NCI-H524 treated with DMSO at 0.1 percent for 48 hours (cell line): ENCODE data around the gene SAMD4B.

Source experiments
- DNase-seq: peaks from one replicate; lab custom pipeline; 2025; lab: John Stamatoyannopoulos, UW

Gene SAMD4B

DNA sequence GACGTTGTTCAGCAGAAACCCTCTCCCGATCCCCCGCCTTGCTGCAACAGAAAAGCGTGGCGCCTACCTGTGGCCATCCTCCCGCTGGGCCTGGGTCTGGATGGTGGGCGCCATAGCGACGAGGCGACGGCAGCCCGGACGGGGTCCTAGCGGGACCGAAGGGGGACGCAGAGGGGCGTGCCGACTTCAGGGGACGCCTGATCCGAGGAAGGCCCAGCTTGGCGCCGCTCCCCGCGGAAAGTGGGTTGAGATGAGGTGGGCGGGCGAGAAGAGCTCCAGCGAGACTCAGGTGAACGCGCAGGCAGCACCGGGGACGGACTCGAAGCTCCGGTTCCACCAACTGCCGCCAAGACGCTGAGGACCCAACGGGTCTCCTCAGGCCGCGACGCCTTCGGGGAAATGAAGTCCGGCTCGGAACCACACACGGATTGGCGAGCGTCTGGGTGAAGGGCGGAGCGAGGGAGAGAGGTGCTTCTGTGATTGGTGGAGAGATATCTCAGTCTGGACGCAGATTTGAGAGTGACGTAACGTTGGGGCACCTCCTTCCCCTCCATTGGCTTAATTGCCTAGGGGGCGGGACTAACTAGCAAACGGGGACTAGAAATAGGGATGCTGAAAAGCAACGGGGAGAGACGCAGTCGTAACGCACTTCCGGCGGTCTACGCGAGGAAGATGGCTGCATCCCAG, 48.7 kb downstream of the SAMD4B start, which contains the start of the genes MED29 and PAF1:
Gene MED29, plus strand, starts transcription at position 628 of the 687 bp plus-strand sequence. Its CDS starts 45 bp downstream, at position 673.
Gene PAF1, minus strand, starts transcription at position 356 of the 687 bp plus-strand sequence. Its CDS starts 242 bp downstream, at position 114.
- peak; percentile 100 for DNase-seq

DNA sequence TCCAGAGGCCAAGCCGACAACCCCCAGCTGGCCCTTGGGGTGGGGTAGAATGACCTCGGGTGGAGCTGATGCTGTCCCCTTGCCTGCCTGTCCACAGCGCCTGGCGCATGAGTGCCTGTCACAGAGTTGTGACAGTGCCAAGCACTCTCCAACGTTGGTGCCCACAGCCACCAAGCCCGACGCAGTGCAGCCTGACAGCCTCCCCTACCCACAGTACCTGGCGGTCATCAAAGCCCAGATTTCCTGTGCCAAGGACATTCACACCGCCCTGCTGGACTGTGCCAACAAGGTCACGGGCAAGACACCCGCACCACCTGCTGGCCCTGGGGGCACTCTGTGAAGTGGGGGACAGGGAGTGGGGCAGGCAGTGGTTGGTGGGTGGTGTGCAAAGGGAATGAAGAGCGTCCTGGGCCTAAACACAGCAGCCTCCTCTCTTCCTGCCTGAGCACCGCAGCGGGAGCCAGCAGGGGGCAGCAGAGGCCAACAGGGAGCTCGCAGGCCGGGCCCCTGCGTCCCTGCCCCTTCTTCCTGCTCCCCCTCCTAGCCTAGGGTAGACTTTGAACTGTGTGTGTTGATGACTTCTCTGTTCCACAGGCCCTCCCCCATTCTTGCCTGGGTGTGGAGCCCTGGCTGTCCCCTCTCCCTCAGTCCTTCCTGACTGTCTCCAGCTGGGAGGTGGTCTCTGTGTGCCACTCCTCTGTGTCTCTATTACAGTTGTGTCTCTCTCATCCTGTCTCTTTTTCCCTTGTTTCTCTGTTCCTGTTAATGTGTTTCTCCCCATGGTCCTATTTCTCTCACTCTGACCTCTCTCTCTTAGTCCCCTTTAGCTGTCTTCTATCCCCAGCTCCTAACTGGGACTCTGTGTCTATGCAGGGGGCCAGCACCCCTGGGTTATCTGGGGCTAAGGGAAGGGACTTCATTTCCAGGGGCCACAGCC, 55.4 kb downstream of the SAMD4B start:
- no peak for DNase-seq

DNA sequence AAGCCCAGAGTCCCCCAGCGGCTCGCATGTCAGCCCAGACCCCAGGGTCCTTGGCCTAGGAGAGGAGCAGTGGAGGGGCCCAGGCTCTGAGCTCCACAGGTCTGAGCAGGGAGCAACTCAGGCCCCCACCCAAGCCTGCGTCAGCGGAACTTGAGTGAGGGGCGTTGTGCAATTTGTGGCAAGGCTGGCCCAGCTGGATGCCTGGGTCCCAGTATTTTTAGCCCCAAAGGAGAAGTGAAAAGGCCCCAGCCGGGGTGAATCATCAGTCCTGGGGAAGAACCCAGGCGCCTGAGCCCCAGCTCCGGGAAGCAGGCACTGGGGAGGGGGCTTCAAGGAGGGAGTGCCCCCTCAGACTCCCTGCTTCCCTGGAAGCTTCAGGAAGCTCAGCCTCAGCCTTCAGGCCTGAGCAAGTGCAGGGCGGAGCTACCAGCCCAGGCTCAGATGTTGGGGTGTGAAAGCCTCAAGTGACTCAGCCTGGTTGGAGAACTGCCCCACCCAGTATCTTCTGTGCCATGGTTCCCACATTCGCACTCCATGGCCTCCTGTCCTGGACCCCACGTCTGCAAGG, 56.2 kb downstream of the SAMD4B start:
- DNase-seq: no peak

DNA sequence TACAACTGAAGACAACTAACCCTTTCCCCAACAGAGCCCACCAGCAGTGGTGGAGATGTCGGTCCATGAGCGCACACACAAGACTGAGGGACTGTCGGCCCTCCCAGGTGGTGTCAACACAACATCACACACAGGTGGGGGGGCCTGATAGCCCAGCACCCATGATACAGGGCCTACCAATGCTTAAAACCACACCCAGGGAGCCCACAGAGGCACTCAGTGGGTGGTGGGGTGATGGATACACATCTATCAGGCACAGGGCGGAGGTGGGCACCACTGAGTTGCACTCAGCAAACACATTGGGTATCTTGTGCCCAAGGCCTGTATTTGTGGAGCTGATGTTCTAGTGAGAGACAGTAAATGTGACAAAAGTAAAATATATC, 57.4 kb downstream of the SAMD4B start:
- no peak for DNase-seq

DNA sequence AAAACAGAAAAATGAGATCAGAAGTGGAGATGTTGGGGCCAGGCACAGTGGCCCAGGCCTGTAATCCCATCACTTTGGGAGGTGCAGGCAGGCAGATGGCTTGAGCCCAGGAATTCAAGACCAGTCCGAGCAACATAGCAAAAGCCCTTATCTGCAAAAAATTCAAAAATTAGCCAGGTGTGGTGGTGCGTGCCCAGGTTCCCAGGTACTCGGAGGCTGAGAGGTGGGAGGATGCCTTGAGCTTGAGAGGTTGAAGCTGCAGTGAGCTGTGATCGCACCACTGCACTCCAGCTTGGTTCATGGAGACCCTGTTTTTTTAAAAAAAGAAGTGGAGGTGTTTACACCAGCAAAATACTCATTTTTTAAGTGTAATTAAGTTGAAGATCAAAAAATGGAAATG, 57.8 kb downstream of the SAMD4B start:
- DNase-seq: no peak

DNA sequence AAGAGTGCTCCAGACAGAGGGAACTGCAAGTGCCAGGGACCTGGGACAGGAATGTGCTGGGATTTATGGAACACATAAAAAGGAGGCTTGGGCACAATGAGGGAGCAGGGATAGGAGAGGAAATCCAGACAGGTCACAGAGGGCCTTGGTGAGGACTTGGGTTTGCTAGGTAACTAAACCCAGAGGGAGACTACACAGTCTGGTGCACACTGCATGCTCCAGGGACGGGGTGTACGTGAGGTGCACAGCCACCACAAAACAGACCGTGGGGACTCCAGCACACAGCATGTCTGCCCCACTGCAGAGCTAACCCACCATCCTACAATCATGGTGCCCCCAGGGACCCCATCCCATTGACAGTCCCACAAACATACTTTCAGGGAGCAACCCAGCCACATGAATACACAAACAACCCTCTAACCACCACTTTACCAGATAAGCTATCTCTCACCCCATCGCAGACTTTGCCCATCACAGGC, 58.9 kb downstream of the SAMD4B start:
- DNase-seq: no peak

DNA sequence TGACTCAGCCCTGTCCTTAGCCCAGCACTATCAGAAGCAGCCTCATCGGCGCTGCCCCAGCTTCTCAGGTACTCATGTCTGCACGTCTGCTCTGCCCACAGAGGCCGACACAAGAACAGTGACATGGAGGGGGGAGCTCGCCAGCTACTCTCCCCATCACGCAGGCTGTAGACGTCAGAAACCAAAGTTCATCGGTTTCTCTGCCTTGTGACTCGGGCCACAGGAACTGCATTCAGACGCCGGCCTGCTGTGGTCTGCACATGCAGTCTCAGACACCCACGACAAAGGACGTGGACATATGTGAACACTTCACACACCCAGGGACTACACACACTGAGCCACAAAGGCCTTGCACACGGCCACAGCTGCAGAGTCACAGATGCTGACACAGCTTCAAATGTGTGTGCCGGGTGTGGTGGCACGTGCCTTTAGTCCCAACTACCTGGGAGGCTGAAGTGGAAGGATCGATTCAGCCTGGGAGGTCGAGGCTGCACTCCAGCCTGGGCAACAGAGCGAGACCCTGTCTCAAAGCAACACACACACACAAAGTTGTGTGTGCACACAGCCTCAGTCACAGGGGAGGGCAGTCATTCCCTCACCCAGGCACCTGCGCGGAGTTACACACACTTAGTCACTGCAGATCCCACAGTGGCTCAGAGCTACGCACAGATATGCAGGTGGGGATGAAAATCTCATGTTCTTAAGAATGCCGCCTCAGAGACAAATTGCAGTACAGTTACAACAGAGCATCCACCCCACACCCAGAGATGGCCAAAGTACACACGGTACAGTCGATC, 59.5 kb downstream of the SAMD4B start:
- no peak for DNase-seq

DNA sequence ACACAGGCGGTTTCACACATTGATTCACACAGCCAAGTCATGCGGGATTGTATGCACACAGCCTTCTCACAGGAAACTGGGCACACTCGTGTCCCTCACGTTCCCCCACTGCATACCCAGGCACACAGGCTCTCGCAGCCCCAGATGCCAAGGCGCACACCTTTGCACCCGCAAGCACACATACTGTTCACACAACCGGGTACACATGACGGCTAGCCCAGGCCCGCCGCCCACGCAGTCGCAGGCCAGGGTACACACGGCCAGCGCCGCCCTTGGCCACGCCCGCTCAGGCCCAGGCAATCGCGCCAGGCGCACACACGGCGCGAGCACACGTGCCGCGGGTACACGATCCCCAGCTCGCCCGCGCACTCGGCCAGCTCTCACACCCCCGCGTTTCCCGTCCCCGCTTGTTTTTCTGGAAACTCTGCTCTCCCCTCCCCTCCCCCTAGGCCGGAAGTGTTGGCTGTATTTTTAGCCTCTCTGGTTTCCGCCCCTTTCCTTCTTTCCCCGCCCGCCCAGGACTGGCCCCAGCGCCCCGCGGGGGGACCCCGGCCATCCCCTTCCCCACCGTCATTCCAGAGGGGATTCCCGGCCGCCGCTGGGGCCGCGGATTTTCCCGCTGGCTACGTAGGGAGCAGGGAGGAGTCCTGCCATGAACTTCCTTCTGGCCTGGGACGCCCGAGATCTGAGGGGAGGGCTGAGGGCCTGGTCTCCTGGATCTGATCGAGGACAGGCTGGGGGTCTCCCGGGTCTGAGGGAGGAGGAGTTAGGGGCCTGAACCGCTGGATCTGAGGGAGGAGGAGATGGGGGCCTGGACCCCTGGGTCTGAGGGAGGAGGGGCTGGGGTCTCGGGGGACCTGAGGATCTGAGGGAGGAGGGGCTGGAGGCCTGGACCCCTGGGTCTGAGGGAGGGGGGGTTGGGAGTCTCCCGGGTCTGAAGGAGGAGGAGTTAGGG, 60.4 kb downstream of the SAMD4B start:
- no peak for DNase-seq

DNA sequence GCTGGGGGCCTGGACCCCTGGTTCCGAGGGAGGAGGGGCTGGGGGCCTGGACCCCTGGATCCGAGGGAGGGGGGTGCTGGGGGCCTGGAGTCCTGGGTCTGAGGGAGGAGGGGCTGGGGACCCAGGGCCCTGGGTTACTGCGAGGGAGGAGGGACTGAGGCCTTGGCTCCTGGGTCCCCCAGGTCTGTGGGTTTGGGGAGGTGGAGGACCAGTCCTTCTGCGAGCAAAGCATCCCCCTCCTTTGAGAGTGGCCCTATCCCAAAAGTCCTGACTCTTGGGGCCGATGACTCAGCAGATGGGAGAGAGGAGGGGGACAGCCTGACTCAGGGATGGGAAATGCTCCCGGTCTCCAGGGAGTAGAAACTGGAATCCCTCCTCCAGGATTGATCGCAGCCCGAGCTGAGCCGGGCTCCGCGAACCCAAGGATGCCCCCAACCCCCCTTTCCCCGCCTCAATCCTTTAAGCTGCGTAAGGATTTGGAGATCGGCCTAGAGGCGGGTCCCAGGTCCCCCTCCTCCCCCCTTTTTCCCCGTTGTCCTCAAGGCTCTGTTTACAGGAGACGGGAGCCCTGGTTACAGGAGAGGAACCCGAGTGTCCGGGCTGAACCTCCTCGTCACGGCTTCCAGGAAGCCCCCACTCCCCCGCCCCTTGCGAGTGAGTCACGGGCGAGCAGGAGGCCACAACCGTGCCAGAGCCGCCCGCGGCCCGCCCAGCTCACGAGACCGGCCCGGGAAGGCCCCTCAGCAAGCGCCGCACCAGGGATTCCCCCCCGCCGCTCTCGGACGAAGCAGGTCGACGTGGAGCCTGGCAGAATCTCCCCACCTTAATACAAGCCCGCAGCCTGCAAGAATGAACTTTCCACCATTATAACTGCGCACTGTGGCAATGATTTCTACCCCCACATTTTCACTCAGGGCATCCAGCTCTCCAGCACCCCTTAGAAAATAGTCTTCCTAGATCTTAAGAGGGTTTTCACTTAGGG, 61.4 kb downstream of the SAMD4B start:
- DNase-seq: peak; percentile 61

DNA sequence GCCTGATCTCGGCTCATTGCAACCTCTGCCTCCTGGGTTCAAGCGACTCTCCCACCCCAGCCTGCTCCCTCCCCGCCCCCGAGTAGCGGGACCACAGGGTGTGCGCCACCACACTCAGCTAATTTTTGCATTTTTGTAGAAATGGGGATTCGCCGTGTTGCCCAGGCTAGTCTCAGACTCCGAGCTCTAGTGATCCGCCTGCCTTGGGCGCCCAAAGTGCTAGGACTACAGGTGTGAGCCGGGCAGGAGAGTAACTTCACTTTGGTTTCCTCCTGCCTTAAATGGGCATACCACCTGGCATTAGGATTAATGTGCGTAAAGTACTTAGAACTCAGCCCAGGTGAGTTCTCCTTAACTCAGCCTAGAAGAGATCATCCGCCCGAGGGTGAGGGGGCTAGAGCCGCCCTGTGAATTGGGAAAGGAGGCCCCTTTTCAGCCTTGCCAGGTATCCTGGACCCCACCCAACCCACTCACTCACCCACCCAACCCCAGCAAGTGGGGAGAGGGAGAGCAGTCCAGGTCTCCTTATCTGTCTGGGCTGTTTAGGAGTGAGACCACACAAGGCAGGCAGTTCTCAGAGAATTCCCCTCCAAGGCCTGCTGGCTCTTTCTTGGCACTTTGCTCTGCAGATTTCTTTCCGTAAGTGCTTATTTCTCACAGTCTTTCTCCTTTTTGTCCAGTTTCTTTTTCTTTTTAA, 63.2 kb downstream of the SAMD4B start:
- no peak for DNase-seq

DNA sequence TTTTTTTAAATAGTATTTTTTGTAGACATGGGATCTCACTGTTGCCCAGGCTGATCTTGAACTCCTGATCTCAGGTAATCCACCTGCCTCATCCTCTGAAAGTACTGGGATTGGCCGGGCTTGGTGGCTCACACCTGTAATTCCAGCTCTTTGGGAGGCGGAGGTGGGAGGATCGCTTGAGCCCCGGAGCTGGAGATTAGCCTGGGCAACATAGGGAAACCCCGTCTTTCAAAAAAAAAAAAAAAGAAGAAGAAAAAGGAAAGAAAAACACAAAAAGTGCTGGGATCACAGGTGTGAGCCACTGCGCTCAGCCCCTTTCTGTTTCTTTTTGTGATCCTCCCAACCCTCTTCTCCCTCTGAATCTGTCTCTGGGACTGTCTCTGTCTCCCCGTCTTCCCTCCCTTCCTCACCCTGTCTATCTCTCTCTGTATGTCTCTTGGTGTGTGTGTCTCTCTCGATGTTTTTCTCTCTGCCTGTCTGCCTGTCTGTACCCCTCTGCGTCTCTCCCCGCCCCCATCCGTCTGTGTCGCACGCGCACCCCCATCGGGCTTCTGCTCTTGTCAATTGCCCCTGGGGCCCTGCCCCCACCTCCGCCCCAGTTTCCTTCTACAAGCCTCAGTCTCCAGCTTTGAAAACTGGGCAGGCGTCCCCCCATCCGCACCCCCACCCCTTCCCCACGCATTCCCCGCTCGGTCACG, 63.9 kb downstream of the SAMD4B start:
- no peak for DNase-seq

DNA sequence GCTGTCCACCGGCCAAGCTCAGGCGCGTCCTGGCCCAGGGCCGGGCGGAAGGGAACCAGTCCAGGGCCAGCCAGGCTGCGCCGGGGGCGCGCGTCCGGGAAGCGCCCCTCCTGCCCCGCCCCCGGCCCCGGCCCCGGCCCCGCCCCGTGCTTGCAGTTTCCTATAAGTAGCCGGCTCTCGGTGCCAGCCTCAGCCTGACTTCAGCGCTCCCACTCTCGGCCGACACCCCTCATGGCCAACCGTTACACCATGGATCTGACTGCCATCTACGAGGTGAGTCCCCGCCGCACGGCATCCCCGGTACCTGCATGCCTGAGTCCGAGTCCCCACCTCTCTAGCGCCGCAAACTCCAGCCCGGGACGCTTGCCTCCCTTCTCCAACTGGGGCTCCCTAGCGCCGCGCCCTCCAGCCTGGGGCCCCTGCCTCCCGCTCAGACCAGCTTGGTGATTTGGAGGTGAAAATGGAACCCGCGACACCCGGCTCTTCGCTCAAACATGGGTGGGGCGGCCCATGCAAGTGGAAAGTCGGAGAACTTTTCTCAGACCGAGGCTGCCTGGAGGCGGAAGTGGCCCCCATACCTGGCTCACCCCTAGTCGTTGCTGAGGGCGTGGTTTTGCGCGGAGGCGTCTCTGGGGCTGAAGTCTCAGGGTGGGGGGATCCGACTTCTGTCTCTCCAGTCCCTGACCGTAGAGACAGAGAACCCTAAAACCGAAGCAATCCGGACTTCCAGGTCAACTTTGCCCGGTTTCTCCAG, 64.6 kb downstream of the SAMD4B start, which contains the start of gene ZFP36:
Gene ZFP36, plus strand, starts transcription at position 192 of the 754 bp plus-strand sequence. Its CDS starts 58 bp downstream, at position 250.
- no peak for DNase-seq

DNA sequence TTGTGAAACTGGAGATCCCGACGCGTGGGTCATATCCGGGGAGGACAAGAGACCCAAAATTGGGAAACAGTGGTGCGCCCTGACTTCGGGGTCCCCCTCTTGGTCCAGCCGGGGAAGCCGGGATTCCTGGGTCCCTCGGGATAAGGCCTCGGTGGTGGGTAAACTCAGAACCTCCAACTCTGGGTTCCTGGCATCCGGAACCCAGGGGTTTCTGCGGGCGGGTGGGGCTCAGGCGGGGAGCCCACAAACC, 65.1 kb downstream of the SAMD4B start:
- DNase-seq: no peak

DNA sequence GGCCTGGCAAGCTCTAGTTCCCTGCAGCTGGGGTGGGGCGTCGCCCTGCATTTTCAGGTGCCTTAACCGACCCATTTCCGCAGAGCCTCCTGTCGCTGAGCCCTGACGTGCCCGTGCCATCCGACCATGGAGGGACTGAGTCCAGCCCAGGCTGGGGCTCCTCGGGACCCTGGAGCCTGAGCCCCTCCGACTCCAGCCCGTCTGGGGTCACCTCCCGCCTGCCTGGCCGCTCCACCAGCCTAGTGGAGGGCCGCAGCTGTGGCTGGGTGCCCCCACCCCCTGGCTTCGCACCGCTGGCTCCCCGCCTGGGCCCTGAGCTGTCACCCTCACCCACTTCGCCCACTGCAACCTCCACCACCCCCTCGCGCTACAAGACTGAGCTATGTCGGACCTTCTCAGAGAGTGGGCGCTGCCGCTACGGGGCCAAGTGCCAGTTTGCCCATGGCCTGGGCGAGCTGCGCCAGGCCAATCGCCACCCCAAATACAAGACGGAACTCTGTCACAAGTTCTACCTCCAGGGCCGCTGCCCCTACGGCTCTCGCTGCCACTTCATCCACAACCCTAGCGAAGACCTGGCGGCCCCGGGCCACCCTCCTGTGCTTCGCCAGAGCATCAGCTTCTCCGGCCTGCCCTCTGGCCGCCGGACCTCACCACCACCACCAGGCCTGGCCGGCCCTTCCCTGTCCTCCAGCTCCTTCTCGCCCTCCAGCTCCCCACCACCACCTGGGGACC, 65.6 kb downstream of the SAMD4B start:
- no peak for DNase-seq

DNA sequence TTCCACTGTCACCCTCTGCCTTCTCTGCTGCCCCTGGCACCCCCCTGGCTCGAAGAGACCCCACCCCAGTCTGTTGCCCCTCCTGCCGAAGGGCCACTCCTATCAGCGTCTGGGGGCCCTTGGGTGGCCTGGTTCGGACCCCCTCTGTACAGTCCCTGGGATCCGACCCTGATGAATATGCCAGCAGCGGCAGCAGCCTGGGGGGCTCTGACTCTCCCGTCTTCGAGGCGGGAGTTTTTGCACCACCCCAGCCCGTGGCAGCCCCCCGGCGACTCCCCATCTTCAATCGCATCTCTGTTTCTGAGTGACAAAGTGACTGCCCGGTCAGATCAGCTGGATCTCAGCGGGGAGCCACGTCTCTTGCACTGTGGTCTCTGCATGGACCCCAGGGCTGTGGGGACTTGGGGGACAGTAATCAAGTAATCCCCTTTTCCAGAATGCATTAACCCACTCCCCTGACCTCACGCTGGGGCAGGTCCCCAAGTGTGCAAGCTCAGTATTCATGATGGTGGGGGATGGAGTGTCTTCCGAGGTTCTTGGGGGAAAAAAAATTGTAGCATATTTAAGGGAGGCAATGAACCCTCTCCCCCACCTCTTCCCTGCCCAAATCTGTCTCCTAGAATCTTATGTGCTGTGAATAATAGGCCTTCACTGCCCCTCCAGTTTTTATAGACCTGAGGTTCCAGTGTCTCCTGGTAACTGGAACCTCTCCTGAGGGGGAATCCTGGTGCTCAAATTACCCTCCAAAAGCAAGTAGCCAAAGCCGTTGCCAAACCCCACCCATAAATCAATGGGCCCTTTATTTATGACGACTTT, 66.4 kb downstream of the SAMD4B start:
- no peak for DNase-seq
